Stomach (tissue), 4 donors: ENCODE measurements around the gene NFE2L3.

Experiments used
- CTCF ChIP-seq, 7 experiments: fragments of 450-650 bp in 4 of 7; fragments of 200-600 bp in 3 of 7; sonication (generic) in 3 of 7; IDR thresholded peaks; one replicate each; pipeline ENCODE4 v1.5.1; 2016 to 2019; ENCODE audit warnings: antibody characterized with exemption in 7 of 7, control low read depth in 2 of 7, mild to moderate bottlenecking in 1 of 7
- EP300 ChIP-seq: sonication (generic); formaldehyde crosslinking; IDR thresholded peaks from one replicate; pipeline ENCODE4 v1.6.1; 2017; ENCODE audit warnings: antibody characterized with exemption

- no peak for TF ChIP-seq EP300
- TF ChIP-seq CTCF (IDR thresholded peaks at IDR 0.05): no peak
Measured at GRCh38 chr7:26151650-26151952, 397 bp upstream of the NFE2L3 start.
